ENCODE measurements around the gene CECR2.
A peak's percentile ranks its signal among the peaks of the same experiment; 100 is the strongest.

CECR2 gene

GRCh38 chr22:17588606-17589005 lies 219.3 kb downstream of the CECR2 start:
- Histone ChIP-seq H3K27me3 (no peaks in the 10 kb centered on the region), H3K4me1 (peaks cover 0 to 18% (median 8%) of the 10 kb centered on the region in 10 experiments; a peak in 12 of 20 replicates), H3K27ac (no peak overlapping the region), H3K36me3 (peaks cover 40 to 54% (median 45%) of the 10 kb centered on the region in 11 experiments), H3K4me2 (no peak overlapping the region), H3K9me3 (replicated peaks in 1 of 11) (no peaks in the 10 kb centered on the region), H3K9ac (no peak overlapping the region), H3K4me3 (no peak overlapping the region), H4K20me1 (peaks cover 0 to 31% (median 0%) of the 10 kb centered on the region in 11 experiments; a peak in 4 of 22 replicates)
- TF ChIP-seq Cebpa-rat (IDR thresholded peaks at IDR 0.05), result no peak

GRCh38 chr22:17589810-17590375 lies 220.6 kb downstream of the CECR2 start:
- H3K4me3 ChIP-seq, result no peak overlapping the region
- H3K27ac ChIP-seq, result peak overlapping the region in 3 of 11 experiments; percentile 1 to 93 (median 44); a peak in 4 of 22 replicates
- H3K4me2 ChIP-seq, result no peak overlapping the region
- peaks cover 0 to 38% (median 0%) of the 10 kb centered on the region in 11 experiments; a peak in 7 of 22 replicates for H4K20me1 ChIP-seq
- TF ChIP-seq Cebpa-rat (IDR thresholded peaks at IDR 0.05), result no peak
- no peaks in the 10 kb centered on the region for H3K27me3 ChIP-seq
- peaks cover 46 to 63% (median 55%) of the 10 kb centered on the region in 11 experiments for H3K36me3 ChIP-seq
- no peak overlapping the region for H3K9ac ChIP-seq
- H3K9me3 ChIP-seq (replicated peaks in 1 of 11), result no peaks in the 10 kb centered on the region
- peaks cover 7 to 31% (median 21%) of the 10 kb centered on the region in 10 experiments for H3K4me1 ChIP-seq

GRCh38 chr22:17590586-17590985 lies 221.3 kb downstream of the CECR2 start:
- peaks cover 0 to 45% (median 0%) of the 10 kb centered on the region in 11 experiments; a peak in 7 of 22 replicates for H4K20me1 ChIP-seq
- no peak for TF ChIP-seq Cebpa-rat (IDR thresholded peaks at IDR 0.05)
- no peak overlapping the region for H3K4me2 ChIP-seq
- H3K9ac ChIP-seq, result no peak overlapping the region
- H3K9me3 ChIP-seq (replicated peaks in 1 of 11), result no peaks in the 10 kb centered on the region
- no peak overlapping the region for H3K4me3 ChIP-seq
- peaks cover 14 to 38% (median 28%) of the 10 kb centered on the region in 10 experiments for H3K4me1 ChIP-seq
- H3K27me3 ChIP-seq, result no peaks in the 10 kb centered on the region
- H3K36me3 ChIP-seq, result peaks cover 48 to 65% (median 59%) of the 10 kb centered on the region in 11 experiments
- H3K27ac ChIP-seq, result peak overlapping the region in 2 of 11 experiments; percentile 44 to 93; a peak in 3 of 22 replicates

- H3K4me1 ChIP-seq, result peaks cover 17 to 43% (median 36%) of the 10 kb centered on the region in 10 experiments
- peak overlapping the region in 2 of 11 experiments; percentile 36 to 93; a peak in 4 of 22 replicates for H3K27ac ChIP-seq
- no peak overlapping the region for H3K9ac ChIP-seq
- H4K20me1 ChIP-seq, result peaks cover 0 to 60% (median 0%) of the 10 kb centered on the region in 11 experiments; a peak in 7 of 22 replicates
- H3K27me3 ChIP-seq, result no peaks in the 10 kb centered on the region
- peaks cover 64 to 82% (median 75%) of the 10 kb centered on the region in 11 experiments for H3K36me3 ChIP-seq
- no peak for TF ChIP-seq Cebpa-rat (IDR thresholded peaks at IDR 0.05)
- H3K9me3 ChIP-seq (replicated peaks in 1 of 11), result peaks cover 0 to 13% (median 12%) of the 10 kb centered on the region in 11 experiments; a peak in 18 of 22 replicates
- H3K4me2 ChIP-seq, result peak overlapping the region in 1 of 11 experiments; percentile 86; a peak in 1 of 22 replicates
- no peak overlapping the region for H3K4me3 ChIP-seq
Observed at GRCh38 chr22:17592201-17592600, 222.9 kb downstream of the CECR2 start.

- Histone ChIP-seq H3K27ac (peak overlapping the region in 7 of 11 experiments; percentile 52 to 93 (median 78); a peak in 13 of 22 replicates), H4K20me1 (peaks cover 0 to 85% (median 0%) of the 10 kb centered on the region in 11 experiments; a peak in 8 of 22 replicates), H3K4me2 (peak overlapping the region in 8 of 11 experiments; percentile 64 to 86 (median 77); a peak in 10 of 22 replicates), H3K4me1 (peaks cover 17 to 43% (median 36%) of the 10 kb centered on the region in 10 experiments), H3K9me3 (replicated peaks in 1 of 11) (peaks cover 0 to 28% (median 22%) of the 10 kb centered on the region in 11 experiments; a peak in 19 of 22 replicates), H3K27me3 (no peaks in the 10 kb centered on the region), H3K36me3 (peaks cover 84 to 99% (median 91%) of the 10 kb centered on the region in 11 experiments), H3K9ac (peak overlapping the region in 3 of 11 experiments; percentile 61 to 78 (median 74); a peak in 4 of 22 replicates), H3K4me3 (no peak overlapping the region)
- no peak for TF ChIP-seq Cebpa-rat (IDR thresholded peaks at IDR 0.05)
Observed at GRCh38 chr22:17596226-17596625, 227.0 kb downstream of the CECR2 start.

- H3K36me3 ChIP-seq, result peaks cover 78 to 99% (median 89%) of the 10 kb centered on the region in 11 experiments
Observed at GRCh38 chr22:17597217-17597616, 228.0 kb downstream of the CECR2 start.

GRCh38 chr22:17598318-17598717 lies 229.1 kb downstream of the CECR2 start:
- peaks cover 17 to 31% (median 31%) of the 10 kb centered on the region in 10 experiments for H3K4me1 ChIP-seq
- H3K4me2 ChIP-seq, result no peak overlapping the region
- TF ChIP-seq Cebpa-rat (IDR thresholded peaks at IDR 0.05), result no peak
- H3K27me3 ChIP-seq, result no peaks in the 10 kb centered on the region
- H3K4me3 ChIP-seq, result no peak overlapping the region
- H3K9me3 ChIP-seq (replicated peaks in 1 of 11), result peaks cover 0 to 28% (median 22%) of the 10 kb centered on the region in 11 experiments; a peak in 19 of 22 replicates
- H3K36me3 ChIP-seq, result peaks cover 74 to 99% (median 87%) of the 10 kb centered on the region in 11 experiments
- H3K27ac ChIP-seq, result no peak overlapping the region
- H4K20me1 ChIP-seq, result peaks cover 0 to 87% (median 13%) of the 10 kb centered on the region in 11 experiments; a peak in 12 of 22 replicates
- no peak overlapping the region for H3K9ac ChIP-seq

More at GRCh38 chr22:17597217-17597616, 228.0 kb downstream of the CECR2 start:
- no peak overlapping the region for H3K4me2 ChIP-seq
- TF ChIP-seq Cebpa-rat (IDR thresholded peaks at IDR 0.05), result no peak
- H3K9me3 ChIP-seq (replicated peaks in 1 of 11), result peaks cover 0 to 28% (median 22%) of the 10 kb centered on the region in 11 experiments; a peak in 19 of 22 replicates
- H3K4me3 ChIP-seq, result no peak overlapping the region
- no peaks in the 10 kb centered on the region for H3K27me3 ChIP-seq
- peak overlapping the region in 3 of 11 experiments; percentile 27 to 93 (median 85); a peak in 3 of 22 replicates for H3K27ac ChIP-seq
- H3K9ac ChIP-seq, result no peak overlapping the region
- peaks cover 0 to 87% (median 7%) of the 10 kb centered on the region in 11 experiments; a peak in 11 of 22 replicates for H4K20me1 ChIP-seq
- peaks cover 17 to 41% (median 36%) of the 10 kb centered on the region in 10 experiments for H3K4me1 ChIP-seq

GRCh38 chr22:17601031-17601430 lies 231.8 kb downstream of the CECR2 start:
- Histone ChIP-seq H3K4me1 (peaks cover 0 to 16% (median 11%) of the 10 kb centered on the region in 10 experiments; a peak in 16 of 20 replicates), H3K27ac (peak overlapping the region in 2 of 11 experiments; percentile 14 to 21; a peak in 1 of 22 replicates), H3K36me3 (peaks cover 68 to 100% (median 87%) of the 10 kb centered on the region in 11 experiments)

GRCh38 chr22:17603668-17604067 lies 234.4 kb downstream of the CECR2 start:
- Histone ChIP-seq H3K4me2 (no peak overlapping the region), H3K4me3 (no peak overlapping the region), H3K36me3 (peaks cover 61 to 100% (median 87%) of the 10 kb centered on the region in 11 experiments), H3K27me3 (no peaks in the 10 kb centered on the region), H3K9ac (no peak overlapping the region), H4K20me1 (peaks cover 0 to 91% (median 38%) of the 10 kb centered on the region in 11 experiments; a peak in 14 of 22 replicates), H3K9me3 (replicated peaks in 1 of 11) (peaks cover 0 to 1% (median 0%) of the 10 kb centered on the region in 11 experiments; a peak in 1 of 22 replicates), H3K4me1 (peaks cover 0 to 12% (median 7%) of the 10 kb centered on the region in 10 experiments; a peak in 6 of 20 replicates), H3K27ac (peak overlapping the region in 1 of 11 experiments; percentile 43; a peak in 1 of 22 replicates)
- no peak for TF ChIP-seq Cebpa-rat (IDR thresholded peaks at IDR 0.05)

More at GRCh38 chr22:17601031-17601430, 231.8 kb downstream of the CECR2 start:
- no peaks in the 10 kb centered on the region for H3K27me3 ChIP-seq
- H3K4me3 ChIP-seq, result no peak overlapping the region
- no peak overlapping the region for H3K9ac ChIP-seq
- peaks cover 0 to 26% (median 20%) of the 10 kb centered on the region in 11 experiments; a peak in 19 of 22 replicates for H3K9me3 ChIP-seq (replicated peaks in 1 of 11)
- peaks cover 0 to 87% (median 24%) of the 10 kb centered on the region in 11 experiments; a peak in 13 of 22 replicates for H4K20me1 ChIP-seq
- no peak for TF ChIP-seq Cebpa-rat (IDR thresholded peaks at IDR 0.05)
- no peak overlapping the region for H3K4me2 ChIP-seq

All from BLaER1 treated with 17β-estradiol and CSF1 and Interleukin-3, amounts not matched to agents 10 nM and 100 nM (cell line).